SK-N-SH (cell line): ENCODE results near the gene LRCH4.
"Not testable (repeated sequence)": the region's sequence is repeated elsewhere in the genome, so short reads cannot be mapped to it uniquely, and the experiment has no call there.

Experiments
- EZH2phosphoT487 ChIP-seq: fragments of 200-600 bp; sonication (generic); IDR thresholded peaks from 2 replicates; pipeline ENCODE4 v1.6.1; 2017; ENCODE audit warnings: low read depth, mixed run types, mild to moderate bottlenecking, antibody characterized with exemption, moderate library complexity, borderline replicate concordance
- GABPA ChIP-seq: IDR thresholded peaks from 2 replicates; pipeline ENCODE4 v1.4.0; 2012; ENCODE audit warnings: low read depth, mild to moderate bottlenecking
- MXI1 ChIP-seq: IDR thresholded peaks from 2 replicates; pipeline ENCODE4 v1.6.1; 2012; ENCODE audit warnings: mild to moderate bottlenecking, low read depth, low read length, improper control_type of control experiment
- RAD21 ChIP-seq: IDR thresholded peaks from 2 replicates; pipeline ENCODE4 v1.6.1; 2012; ENCODE audit warnings: mild to moderate bottlenecking, low read length
- SIN3A ChIP-seq: IDR thresholded peaks from 2 replicates; pipeline ENCODE4 v1.6.1; 2012; ENCODE audit warnings: low read depth, mild to moderate bottlenecking, low read length, moderate library complexity, borderline replicate concordance
- TCF12 ChIP-seq: IDR thresholded peaks from 2 replicates; pipeline ENCODE4 v1.4.0; 2012
- USF2 ChIP-seq: fragments of 150-350 bp; IDR thresholded peaks from 2 replicates; pipeline ENCODE4 v1.6.1; 2017; ENCODE audit warnings: antibody characterized with exemption, low read length, low read depth, borderline replicate concordance
- YY1 ChIP-seq: IDR thresholded peaks from 2 replicates; pipeline ENCODE4 v1.4.0; 2012; ENCODE audit warnings: low read depth, mild to moderate bottlenecking
- TF ChIP-seq, protein P1 (sequence below): fragments of 200-600 bp; sonication (generic); IDR thresholded peaks from 2 replicates; pipeline ENCODE4 v1.6.1; 2017; ENCODE audit warnings: antibody characterized with exemption, mild to moderate bottlenecking, moderate library complexity
- TF ChIP-seq, protein P2 (sequence below): IDR thresholded peaks from 2 replicates; pipeline ENCODE4 v1.4.0; 2012; ENCODE audit warnings: low read depth

DNA sequence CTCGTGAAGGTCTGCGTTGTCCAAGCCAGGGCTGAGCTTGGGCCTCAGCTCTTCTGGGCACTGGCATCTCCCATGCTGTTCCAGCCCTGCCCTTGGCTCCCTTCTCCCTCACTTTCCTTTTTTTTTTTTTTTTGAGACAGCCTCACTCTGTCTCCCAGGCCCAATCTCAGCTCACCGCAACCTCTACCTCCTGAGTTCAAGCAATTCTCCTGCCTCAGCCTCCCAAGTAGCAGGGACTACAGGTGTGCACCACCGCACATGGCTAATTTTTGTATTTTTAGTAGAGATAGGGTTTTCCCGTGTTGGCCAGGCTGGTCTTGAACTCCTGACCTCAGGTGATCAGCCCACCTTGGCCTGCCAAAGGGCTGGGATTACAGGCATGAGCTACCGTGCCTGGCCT is 21.5 kb downstream of the LRCH4 start:
- TF ChIP-seq TCF12, SIN3A, GABPA, USF2, RAD21, EZH2phosphoT487, YY1, MXI1: not testable (repeated sequence)
- TF ChIP-seq, protein P1, sequence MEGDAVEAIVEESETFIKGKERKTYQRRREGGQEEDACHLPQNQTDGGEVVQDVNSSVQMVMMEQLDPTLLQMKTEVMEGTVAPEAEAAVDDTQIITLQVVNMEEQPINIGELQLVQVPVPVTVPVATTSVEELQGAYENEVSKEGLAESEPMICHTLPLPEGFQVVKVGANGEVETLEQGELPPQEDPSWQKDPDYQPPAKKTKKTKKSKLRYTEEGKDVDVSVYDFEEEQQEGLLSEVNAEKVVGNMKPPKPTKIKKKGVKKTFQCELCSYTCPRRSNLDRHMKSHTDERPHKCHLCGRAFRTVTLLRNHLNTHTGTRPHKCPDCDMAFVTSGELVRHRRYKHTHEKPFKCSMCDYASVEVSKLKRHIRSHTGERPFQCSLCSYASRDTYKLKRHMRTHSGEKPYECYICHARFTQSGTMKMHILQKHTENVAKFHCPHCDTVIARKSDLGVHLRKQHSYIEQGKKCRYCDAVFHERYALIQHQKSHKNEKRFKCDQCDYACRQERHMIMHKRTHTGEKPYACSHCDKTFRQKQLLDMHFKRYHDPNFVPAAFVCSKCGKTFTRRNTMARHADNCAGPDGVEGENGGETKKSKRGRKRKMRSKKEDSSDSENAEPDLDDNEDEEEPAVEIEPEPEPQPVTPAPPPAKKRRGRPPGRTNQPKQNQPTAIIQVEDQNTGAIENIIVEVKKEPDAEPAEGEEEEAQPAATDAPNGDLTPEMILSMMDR, result not testable (repeated sequence)
- TF ChIP-seq, protein P2, sequence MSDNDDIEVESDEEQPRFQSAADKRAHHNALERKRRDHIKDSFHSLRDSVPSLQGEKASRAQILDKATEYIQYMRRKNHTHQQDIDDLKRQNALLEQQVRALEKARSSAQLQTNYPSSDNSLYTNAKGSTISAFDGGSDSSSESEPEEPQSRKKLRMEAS, result not testable (repeated sequence)
